Naive thymus-derived CD4-positive, alpha-beta T cell (primary cell): ENCODE results near the gene LGR5. TPM values are rescaled to one million over a fixed set of nuclear protein-coding genes. Genes with fewer than 3 reads are reported as not detected.

Experiments used
- ATAC-seq: fragments of 150-1000 bp; cut with Tn5 transposase; 2 replicates; pipeline ENCODE4 v1.10.0; 2021; ENCODE audit warnings: mild to moderate bottlenecking, moderate library complexity
- CTCF ChIA-PET: fragments of 350-600 bp; sonication (Branson Sonifier 250); formaldehyde crosslinking; loops from one replicate; lab custom pipeline; 2021; ENCODE audit warnings: antibody characterized with exemption; lab: Charles Lee
- POLR2A ChIA-PET: fragments of 350-600 bp; sonication (Branson Sonifier 250); formaldehyde crosslinking; loops from one replicate; lab custom pipeline; 2021; ENCODE audit warnings: antibody characterized with exemption, inconsistent platforms; lab: Charles Lee
- DNase-seq, 9 donors: peaks; one replicate each; pipeline versions ENCODE4 v3.0.0 to v3.0.0-alpha.2; 2020 to 2022; ENCODE audit warnings: mixed read lengths in 1 of 9
- H3K27ac ChIP-seq: one replicate; pipeline ENCODE4 v1.7.0; 2013; ENCODE audit warnings: mild to moderate bottlenecking, low read depth, low read length, moderate library complexity
- H3K27me3 ChIP-seq, 2 donors: one replicate each; pipeline ENCODE4 v1.7.0; 2013; ENCODE audit warnings: low read length in 2 of 2, mild to moderate bottlenecking in 2 of 2, moderate library complexity in 2 of 2; ENCODE audit not compliant: control insufficient read depth in 2 of 2, insufficient read depth in 2 of 2
- H3K36me3 ChIP-seq, 3 experiments: 1 replicate in 2 of 3; 2 replicates in 1 of 3; pipeline ENCODE4 v1.7.0; 2013; ENCODE audit warnings: low read length in 3 of 3, mild to moderate bottlenecking in 3 of 3, moderate library complexity in 1 of 3; ENCODE audit not compliant: insufficient read depth in 3 of 3, control insufficient read depth in 2 of 3
- H3K4me1 ChIP-seq, 2 donors: one replicate each; pipeline ENCODE4 v1.7.0; 2013; ENCODE audit warnings: low read length in 2 of 2, mild to moderate bottlenecking in 2 of 2, moderate library complexity in 1 of 2; ENCODE audit not compliant: control insufficient read depth in 2 of 2, insufficient read depth in 2 of 2
- H3K4me3 ChIP-seq: 2 replicates; pipeline ENCODE4 v1.7.0; 2013; ENCODE audit warnings: mild to moderate bottlenecking, low read length
- H3K9me3 ChIP-seq, 3 experiments: 1 replicate in 2 of 3; 2 replicates in 1 of 3; pipeline ENCODE4 v1.7.0; 2013; ENCODE audit warnings: low read length in 3 of 3; ENCODE audit not compliant: control insufficient read depth in 2 of 3
- H3K27ac Mint-ChIP-seq, 9 donors: one replicate each; pipeline ENCODE4 v1.8.0; 2020 to 2022; ENCODE audit warnings: mixed read lengths in 9 of 9, mild to moderate bottlenecking in 8 of 9, moderate library complexity in 5 of 9, inconsistent platforms in 2 of 9
- H3K27me3 Mint-ChIP-seq, 5 donors: one replicate each; pipeline ENCODE4 v1.8.0; 2021 to 2022; ENCODE audit warnings: mixed read lengths in 5 of 5, mild to moderate bottlenecking in 1 of 5
- H3K36me3 Mint-ChIP-seq, 5 donors: one replicate each; pipeline ENCODE4 v1.8.0; 2020 to 2022; ENCODE audit warnings: mixed read lengths in 5 of 5, mild to moderate bottlenecking in 3 of 5, inconsistent platforms in 1 of 5
- H3K4me1 Mint-ChIP-seq, 7 donors: one replicate each; pipeline ENCODE4 v1.8.0; 2020 to 2022; ENCODE audit warnings: mixed read lengths in 7 of 7, mild to moderate bottlenecking in 3 of 7, inconsistent platforms in 1 of 7
- H3K4me3 Mint-ChIP-seq, 10 donors: one replicate each; pipeline ENCODE4 v1.8.0; 2020 to 2022; ENCODE audit warnings: mild to moderate bottlenecking in 10 of 10, mixed read lengths in 10 of 10, moderate library complexity in 6 of 10, inconsistent platforms in 2 of 10
- H3K9me3 Mint-ChIP-seq, 11 donors: one replicate each; pipeline ENCODE4 v1.8.0; 2020 to 2022; ENCODE audit warnings: mixed read lengths in 11 of 11, mild to moderate bottlenecking in 4 of 11, inconsistent platforms in 1 of 11, moderate library complexity in 1 of 11
- intact Hi-C, 2 donors: fragments of 100-400 bp; cut with micrococcal nuclease; formaldehyde crosslinking; loops; one replicate each; pipeline ENCODE4 v1.15.1; 2023
- polyA plus RNA-seq, 2 donors: library from polyadenylated mRNA; unstranded; fragments of 300-500 nt; fragmentation: Illumina TruSeq; gene quantifications; one replicate each; pipeline ENCODE4 v1.2.3, GENCODE V29; 2021
- total RNA-seq, 6 experiments: library from RNA in 5 of 6; stranded (reverse) in 5 of 6; gene quantifications; 1 replicate in 5 of 6; 2 replicates in 1 of 6; pipeline ENCODE4 v1.2.3 and lab custom pipeline; 2021 to 2026

LGR5 gene
- total and polyA plus RNA-seq, 7 experiments from 2014 or later: not detected

GRCh38 chr12:71461787-71462328 is 22.3 kb downstream of the LGR5 start:
- Histone ChIP-seq H3K9me3 (no peaks in the 10 kb centered on the region), H3K27me3 (no peaks in the 10 kb centered on the region), H3K4me3 (no peak overlapping the region), H3K27ac (no peak overlapping the region), H3K4me1 (no peaks in the 10 kb centered on the region), H3K36me3 (no peaks in the 10 kb centered on the region)
- intact Hi-C loops: no loop called here
- no peak overlapping the region for H3K27ac Mint-ChIP-seq
- ATAC-seq (no peak), DNase-seq (no peak)
- no peaks in the 10 kb centered on the region for H3K4me1 Mint-ChIP-seq
- CTCF ChIA-PET: no interaction called here
- POLR2A ChIA-PET: no interaction called here
- no peak overlapping the region for H3K4me3 Mint-ChIP-seq
- no peaks in the 10 kb centered on the region for H3K9me3 Mint-ChIP-seq
- H3K27me3 Mint-ChIP-seq: peaks cover 14 to 24% (median 16%) of the 10 kb centered on the region in 5 donors
- no peaks in the 10 kb centered on the region for H3K36me3 Mint-ChIP-seq

- no peak overlapping the region for H3K27ac ChIP-seq
- intact Hi-C loops: no loop called here
- H3K36me3 Mint-ChIP-seq: no peaks in the 10 kb centered on the region
- no peaks in the 10 kb centered on the region for H3K9me3 ChIP-seq
- DNase-seq: no peak
- no peaks in the 10 kb centered on the region for H3K4me1 Mint-ChIP-seq
- H3K4me3 ChIP-seq: no peak overlapping the region
- ChIA-PET POLR2A (no interaction called here), CTCF (no interaction called here)
- no peak overlapping the region for H3K4me3 Mint-ChIP-seq
- H3K9me3 Mint-ChIP-seq: no peaks in the 10 kb centered on the region
- no peaks in the 10 kb centered on the region for H3K27me3 ChIP-seq
- no peak for ATAC-seq
- H3K27ac Mint-ChIP-seq: no peak overlapping the region
- no peaks in the 10 kb centered on the region for H3K36me3 ChIP-seq
- no peaks in the 10 kb centered on the region for H3K4me1 ChIP-seq
- H3K27me3 Mint-ChIP-seq: peaks cover 14 to 28% (median 19%) of the 10 kb centered on the region in 5 donors
These were observed 26.2 kb downstream of the LGR5 start for GRCh38 chr12:71465796-71466195.

GRCh38 chr12:71469258-71469750 is 29.7 kb downstream of the LGR5 start:
- H3K27ac ChIP-seq: no peak overlapping the region
- no peaks in the 10 kb centered on the region for H3K36me3 ChIP-seq
- no peak overlapping the region for H3K4me3 Mint-ChIP-seq
- no peaks in the 10 kb centered on the region for H3K4me1 Mint-ChIP-seq
- ChIA-PET POLR2A (no interaction called here), CTCF (no interaction called here)
- intact Hi-C loops: no loop called here
- H3K27me3 ChIP-seq: no peaks in the 10 kb centered on the region
- no peaks in the 10 kb centered on the region for H3K9me3 ChIP-seq
- ATAC-seq: no peak
- peaks cover 11 to 38% (median 21%) of the 10 kb centered on the region in 5 donors for H3K27me3 Mint-ChIP-seq
- H3K36me3 Mint-ChIP-seq: no peaks in the 10 kb centered on the region
- no peaks in the 10 kb centered on the region for H3K9me3 Mint-ChIP-seq
- no peaks in the 10 kb centered on the region for H3K4me1 ChIP-seq
- no peak overlapping the region for H3K27ac Mint-ChIP-seq
- no peak overlapping the region for H3K4me3 ChIP-seq
- no peak for DNase-seq

GRCh38 chr12:71472441-71472911 is 32.9 kb downstream of the LGR5 start:
- ChIA-PET POLR2A (no interaction called here), CTCF (no interaction called here)
- H3K9me3 Mint-ChIP-seq: no peaks in the 10 kb centered on the region
- DNase-seq (no peak), ATAC-seq (no peak)
- no peak overlapping the region for H3K4me3 Mint-ChIP-seq
- no peaks in the 10 kb centered on the region for H3K27me3 ChIP-seq
- intact Hi-C loops: no loop called here
- no peaks in the 10 kb centered on the region for H3K9me3 ChIP-seq
- no peaks in the 10 kb centered on the region for H3K36me3 Mint-ChIP-seq
- H3K27me3 Mint-ChIP-seq: peaks cover 0 to 42% (median 16%) of the 10 kb centered on the region in 5 donors
- no peak overlapping the region for H3K27ac Mint-ChIP-seq
- no peaks in the 10 kb centered on the region for H3K36me3 ChIP-seq
- no peak overlapping the region for H3K27ac ChIP-seq
- no peak overlapping the region for H3K4me3 ChIP-seq
- no peaks in the 10 kb centered on the region for H3K4me1 Mint-ChIP-seq
- H3K4me1 ChIP-seq: no peaks in the 10 kb centered on the region

- Histone ChIP-seq H3K9me3 (no peaks in the 10 kb centered on the region), H3K4me3 (no peak overlapping the region), H3K4me1 (no peaks in the 10 kb centered on the region), H3K27ac (no peak overlapping the region), H3K36me3 (no peaks in the 10 kb centered on the region), H3K27me3 (no peaks in the 10 kb centered on the region)
- Mint-ChIP-seq H3K27me3 (peaks cover 6 to 42% (median 23%) of the 10 kb centered on the region in 5 donors), H3K36me3 (no peaks in the 10 kb centered on the region), H3K4me3 (no peak overlapping the region), H3K9me3 (peaks cover 0 to 1% (median 0%) of the 10 kb centered on the region in 11 donors), H3K4me1 (peaks cover 0 to 3% (median 0%) of the 10 kb centered on the region in 7 donors), H3K27ac (no peak overlapping the region)
- intact Hi-C loops: no loop called here
- DNase-seq (no peak), ATAC-seq (no peak)
- ChIA-PET POLR2A (no interaction called here), CTCF (no interaction called here)
These were observed 35.2 kb downstream of the LGR5 start for GRCh38 chr12:71474791-71475190.

- no peaks in the 10 kb centered on the region for H3K36me3 ChIP-seq
- no peaks in the 10 kb centered on the region for H3K36me3 Mint-ChIP-seq
- H3K27me3 ChIP-seq: no peaks in the 10 kb centered on the region
- H3K4me1 ChIP-seq: no peaks in the 10 kb centered on the region
- no peak overlapping the region for H3K27ac Mint-ChIP-seq
- ATAC-seq: no peak
- H3K9me3 Mint-ChIP-seq: peaks cover 0 to 1% (median 0%) of the 10 kb centered on the region in 11 donors
- H3K9me3 ChIP-seq: no peaks in the 10 kb centered on the region
- H3K4me1 Mint-ChIP-seq: peaks cover 0 to 3% (median 0%) of the 10 kb centered on the region in 7 donors
- H3K4me3 Mint-ChIP-seq: no peak overlapping the region
- POLR2A ChIA-PET: no interaction called here
- CTCF ChIA-PET: no interaction called here
- peaks cover 6 to 37% (median 24%) of the 10 kb centered on the region in 5 donors for H3K27me3 Mint-ChIP-seq
- intact Hi-C loops: no loop called here
- no peak overlapping the region for H3K4me3 ChIP-seq
- DNase-seq: no peak
- no peak overlapping the region for H3K27ac ChIP-seq
These were observed 35.7 kb downstream of the LGR5 start for GRCh38 chr12:71475280-71475679.

GRCh38 chr12:71476513-71476912 is 36.9 kb downstream of the LGR5 start:
- H3K36me3 Mint-ChIP-seq: no peaks in the 10 kb centered on the region
- no peak overlapping the region for H3K4me3 Mint-ChIP-seq
- ChIA-PET CTCF (no interaction called here), POLR2A (no interaction called here)
- ATAC-seq (no peak), DNase-seq (no peak)
- peaks cover 6 to 41% (median 28%) of the 10 kb centered on the region in 5 donors for H3K27me3 Mint-ChIP-seq
- Histone ChIP-seq H3K9me3 (no peaks in the 10 kb centered on the region), H3K36me3 (no peaks in the 10 kb centered on the region), H3K4me1 (no peaks in the 10 kb centered on the region), H3K4me3 (no peak overlapping the region), H3K27me3 (no peaks in the 10 kb centered on the region), H3K27ac (no peak overlapping the region)
- H3K4me1 Mint-ChIP-seq: peaks cover 0 to 3% (median 0%) of the 10 kb centered on the region in 7 donors
- intact Hi-C loops: no loop called here
- H3K27ac Mint-ChIP-seq: no peak overlapping the region
- peaks cover 0 to 4% (median 0%) of the 10 kb centered on the region in 11 donors for H3K9me3 Mint-ChIP-seq
